ENCODE results near the gene ENTR1.

DNA sequence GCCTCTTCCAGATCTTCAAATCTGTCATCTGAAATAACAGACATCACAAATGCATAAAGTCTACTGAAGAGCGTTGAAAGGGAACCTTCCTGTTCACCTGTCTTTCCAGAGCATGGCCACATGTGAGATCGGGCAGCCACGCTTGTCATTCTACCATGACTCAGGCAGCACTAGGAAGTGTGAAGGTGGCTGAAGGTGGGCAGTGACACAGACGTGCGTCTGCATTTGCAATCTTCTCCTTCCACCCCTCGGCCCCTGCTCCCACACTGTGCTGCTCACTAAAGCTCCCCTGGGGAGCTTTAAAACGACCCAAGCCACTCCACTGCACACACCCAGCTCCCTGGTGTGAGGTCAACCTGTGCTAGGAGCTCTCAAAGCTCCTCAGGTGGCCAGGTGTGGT, 2.5 kb downstream of the ENTR1 start:
- TF ChIP-seq, protein P1, sequence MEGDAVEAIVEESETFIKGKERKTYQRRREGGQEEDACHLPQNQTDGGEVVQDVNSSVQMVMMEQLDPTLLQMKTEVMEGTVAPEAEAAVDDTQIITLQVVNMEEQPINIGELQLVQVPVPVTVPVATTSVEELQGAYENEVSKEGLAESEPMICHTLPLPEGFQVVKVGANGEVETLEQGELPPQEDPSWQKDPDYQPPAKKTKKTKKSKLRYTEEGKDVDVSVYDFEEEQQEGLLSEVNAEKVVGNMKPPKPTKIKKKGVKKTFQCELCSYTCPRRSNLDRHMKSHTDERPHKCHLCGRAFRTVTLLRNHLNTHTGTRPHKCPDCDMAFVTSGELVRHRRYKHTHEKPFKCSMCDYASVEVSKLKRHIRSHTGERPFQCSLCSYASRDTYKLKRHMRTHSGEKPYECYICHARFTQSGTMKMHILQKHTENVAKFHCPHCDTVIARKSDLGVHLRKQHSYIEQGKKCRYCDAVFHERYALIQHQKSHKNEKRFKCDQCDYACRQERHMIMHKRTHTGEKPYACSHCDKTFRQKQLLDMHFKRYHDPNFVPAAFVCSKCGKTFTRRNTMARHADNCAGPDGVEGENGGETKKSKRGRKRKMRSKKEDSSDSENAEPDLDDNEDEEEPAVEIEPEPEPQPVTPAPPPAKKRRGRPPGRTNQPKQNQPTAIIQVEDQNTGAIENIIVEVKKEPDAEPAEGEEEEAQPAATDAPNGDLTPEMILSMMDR (IDR thresholded peaks at IDR 0.05) = no peak
- no peak for TF ChIP-seq EZH2 (IDR thresholded peaks at IDR 0.05; ENCODE audit: borderline replicate concordance, insufficient read depth, low read depth, low read length, poor library complexity, severe bottlenecking)

Measured in B cell (primary cell).